T-helper 2 cell treated with Interferon-gamma antibody and Interleukin-4, amounts not matched to agents 5 μg/mL and 100 μg/mL, for 36 hours (primary cell): ENCODE data around the gene ASMTL.
"Not testable (repeated sequence)": the region's sequence is repeated elsewhere in the genome, so short reads cannot be mapped to it uniquely, and the experiment has no call there.

Experiments
- DNase-seq: peaks from one replicate; pipeline ENCODE4 v3.0.0; 2021; ENCODE audit warnings: low spot score
- H3K27ac Mint-ChIP-seq: one replicate; pipeline ENCODE4 v1.8.0; 2021; ENCODE audit warnings: mild to moderate bottlenecking, mixed read lengths
- H3K27me3 Mint-ChIP-seq: one replicate; pipeline ENCODE4 v1.8.0; 2021; ENCODE audit warnings: low read depth, mixed read lengths
- H3K36me3 Mint-ChIP-seq: one replicate; pipeline ENCODE4 v1.8.0; 2021; ENCODE audit warnings: low read depth, mixed read lengths
- H3K4me1 Mint-ChIP-seq: one replicate; pipeline ENCODE4 v1.8.0; 2021; ENCODE audit warnings: low read depth, mixed read lengths
- H3K4me3 Mint-ChIP-seq: one replicate; pipeline ENCODE4 v1.8.0; 2022; ENCODE audit warnings: mild to moderate bottlenecking, moderate library complexity, mixed read lengths
- H3K9me3 Mint-ChIP-seq: one replicate; pipeline ENCODE4 v1.8.0; 2021; ENCODE audit warnings: mixed read lengths

The ASMTL gene

DNA sequence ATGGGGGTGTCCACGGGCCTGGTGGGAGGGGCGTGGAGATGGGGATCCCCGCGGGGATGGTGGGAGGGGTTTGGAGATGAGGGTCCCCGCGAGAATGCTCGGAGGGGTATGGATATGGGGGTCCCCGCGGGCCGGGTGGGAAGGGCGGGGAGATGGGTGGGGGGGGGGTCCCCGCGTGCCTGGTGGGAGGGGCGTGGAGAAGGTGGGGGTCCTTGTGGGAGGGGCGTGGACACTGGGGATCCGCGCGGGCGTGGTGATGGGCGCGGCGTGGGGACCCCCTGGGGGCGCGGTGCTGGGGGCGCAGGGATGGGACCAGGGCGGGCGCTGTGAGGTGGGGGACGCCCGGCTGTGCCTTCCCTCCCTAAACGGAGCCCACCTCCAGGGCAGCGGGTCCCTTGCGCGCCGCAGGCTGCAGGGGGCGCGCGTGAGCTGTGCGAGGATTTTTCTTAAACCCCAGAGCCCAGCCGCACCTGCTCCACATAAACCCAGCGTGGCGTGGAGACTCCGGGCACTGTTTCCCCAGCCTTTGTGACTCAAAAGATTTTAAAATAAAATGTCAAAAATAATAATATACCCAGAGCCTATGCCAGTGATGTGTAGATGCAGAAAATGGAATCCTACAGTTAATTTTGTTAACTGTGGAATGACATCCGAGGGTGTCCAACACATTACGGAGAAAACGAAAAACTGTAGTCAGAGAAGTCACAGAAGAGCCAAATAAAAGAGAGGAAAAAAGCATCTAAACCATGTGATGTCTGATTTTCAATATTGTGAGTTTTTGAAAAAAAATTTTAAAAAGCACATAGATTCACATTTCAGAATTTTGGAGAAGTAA, 1.5 kb upstream of the ASMTL start:
- peak overlapping the region; percentile 47 for H3K27ac Mint-ChIP-seq
- H3K27me3 Mint-ChIP-seq = no peaks in the 10 kb centered on the region
- peaks cover 10% of the 10 kb centered on the region for H3K36me3 Mint-ChIP-seq
- H3K4me3 Mint-ChIP-seq = peak overlapping the region; percentile 65
- peaks cover 21% of the 10 kb centered on the region for H3K4me1 Mint-ChIP-seq
- peaks cover 10% of the 10 kb centered on the region for H3K9me3 Mint-ChIP-seq
- peak; percentile 84 for DNase-seq

DNA sequence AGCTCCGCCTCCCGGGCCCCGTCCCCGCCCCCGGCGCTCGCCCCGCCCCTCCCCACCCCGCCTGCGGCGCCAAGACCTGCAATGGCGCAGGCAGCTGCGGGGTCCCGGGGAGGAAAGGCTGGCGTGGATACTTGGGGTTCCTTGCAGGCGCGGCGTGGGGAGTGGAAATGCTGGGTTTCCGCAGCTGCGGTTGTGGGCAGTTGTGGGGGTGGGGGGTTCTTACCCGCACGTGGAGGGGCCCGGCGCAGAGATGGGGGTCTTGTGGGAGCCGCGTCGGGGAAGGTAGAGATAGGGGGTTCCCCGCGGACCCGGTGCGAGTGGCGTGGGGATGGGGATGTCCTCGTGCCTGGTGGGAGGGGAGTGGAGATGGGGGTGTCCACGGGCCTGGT, 680 bp upstream of the ASMTL start:
- no peak for DNase-seq
- Mint-ChIP-seq H3K27me3 (no peaks in the 10 kb centered on the region), H3K36me3 (peaks cover 17% of the 10 kb centered on the region), H3K4me3 (peak overlapping the region; percentile 86), H3K27ac (peak overlapping the region; percentile 96), H3K4me1 (peaks cover 22% of the 10 kb centered on the region), H3K9me3 (peaks cover 18% of the 10 kb centered on the region)

DNA sequence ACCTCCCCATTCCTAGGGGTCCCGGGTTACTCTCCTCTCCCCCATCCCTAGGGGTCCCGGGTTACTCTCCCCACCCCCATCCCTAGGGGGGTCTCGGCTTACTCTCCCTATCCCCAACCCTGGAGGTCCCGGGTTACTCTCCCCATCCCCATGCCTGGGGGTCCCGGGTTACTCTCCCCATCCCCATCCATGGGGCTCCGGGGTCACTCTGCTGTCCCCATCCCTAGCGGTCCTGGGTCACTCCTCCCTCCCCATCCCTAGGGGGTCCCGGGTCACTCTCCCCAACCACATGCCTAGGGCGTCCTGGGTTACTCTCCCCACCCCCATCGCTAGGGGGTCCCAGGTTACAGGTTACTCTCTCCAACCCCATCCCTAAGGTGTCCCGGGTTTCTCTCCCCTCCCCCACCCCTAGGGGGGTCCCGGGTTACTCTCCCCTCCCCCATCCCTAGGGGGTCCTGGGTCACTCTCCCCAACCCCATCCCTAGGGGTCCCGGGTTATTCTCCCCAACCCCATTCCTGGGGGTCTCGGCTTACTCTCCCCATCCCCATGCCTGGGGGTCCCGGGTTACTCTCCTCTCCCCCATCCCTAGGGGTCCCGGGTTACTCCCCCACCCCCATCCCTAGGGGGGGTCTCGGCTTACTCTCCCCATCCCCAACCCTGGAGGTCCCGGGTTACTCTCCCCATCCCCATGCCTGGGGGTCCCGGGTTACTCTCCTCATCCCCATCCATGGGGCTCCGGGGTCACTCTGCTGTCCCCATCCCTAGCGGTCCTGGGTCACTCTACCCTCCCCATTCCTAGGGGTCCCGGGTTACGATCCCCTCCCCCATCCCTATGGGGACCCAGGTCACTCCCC, 821 bp downstream of the ASMTL start:
- peak overlapping the region; percentile 96 for H3K27ac Mint-ChIP-seq
- H3K27me3 Mint-ChIP-seq = no peaks in the 10 kb centered on the region
- H3K4me3 Mint-ChIP-seq = peak overlapping the region; percentile 77
- DNase-seq = no peak
- peaks cover 25% of the 10 kb centered on the region for H3K4me1 Mint-ChIP-seq
- H3K36me3 Mint-ChIP-seq = peaks cover 32% of the 10 kb centered on the region
- peaks cover 33% of the 10 kb centered on the region for H3K9me3 Mint-ChIP-seq

DNA sequence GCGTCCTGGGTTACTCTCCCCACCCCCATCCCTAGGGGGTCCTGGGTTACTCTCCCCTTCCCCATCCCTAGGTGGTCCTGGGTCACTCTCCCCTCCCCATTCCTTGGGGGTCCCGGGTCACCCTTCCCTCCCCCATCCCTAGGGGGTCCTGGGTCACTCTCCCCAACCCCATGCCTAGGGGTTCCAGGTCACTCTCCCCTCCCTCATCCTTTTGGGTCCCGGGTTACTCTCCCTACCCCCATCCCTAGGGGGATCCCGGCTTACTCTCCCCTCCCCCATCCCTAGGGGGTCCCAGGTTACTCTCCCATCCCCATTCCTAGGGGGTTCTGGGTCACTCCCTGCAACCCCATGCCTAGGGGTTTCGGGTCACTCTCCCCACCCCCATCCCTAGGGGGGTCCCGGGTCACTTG, 1.5 kb downstream of the ASMTL start:
- Mint-ChIP-seq H3K9me3 (peaks cover 36% of the 10 kb centered on the region), H3K4me1 (peaks cover 23% of the 10 kb centered on the region), H3K36me3 (peaks cover 37% of the 10 kb centered on the region), H3K27ac (no peak overlapping the region), H3K27me3 (no peaks in the 10 kb centered on the region), H3K4me3 (peak overlapping the region; percentile 77)
- no peak for DNase-seq

DNA sequence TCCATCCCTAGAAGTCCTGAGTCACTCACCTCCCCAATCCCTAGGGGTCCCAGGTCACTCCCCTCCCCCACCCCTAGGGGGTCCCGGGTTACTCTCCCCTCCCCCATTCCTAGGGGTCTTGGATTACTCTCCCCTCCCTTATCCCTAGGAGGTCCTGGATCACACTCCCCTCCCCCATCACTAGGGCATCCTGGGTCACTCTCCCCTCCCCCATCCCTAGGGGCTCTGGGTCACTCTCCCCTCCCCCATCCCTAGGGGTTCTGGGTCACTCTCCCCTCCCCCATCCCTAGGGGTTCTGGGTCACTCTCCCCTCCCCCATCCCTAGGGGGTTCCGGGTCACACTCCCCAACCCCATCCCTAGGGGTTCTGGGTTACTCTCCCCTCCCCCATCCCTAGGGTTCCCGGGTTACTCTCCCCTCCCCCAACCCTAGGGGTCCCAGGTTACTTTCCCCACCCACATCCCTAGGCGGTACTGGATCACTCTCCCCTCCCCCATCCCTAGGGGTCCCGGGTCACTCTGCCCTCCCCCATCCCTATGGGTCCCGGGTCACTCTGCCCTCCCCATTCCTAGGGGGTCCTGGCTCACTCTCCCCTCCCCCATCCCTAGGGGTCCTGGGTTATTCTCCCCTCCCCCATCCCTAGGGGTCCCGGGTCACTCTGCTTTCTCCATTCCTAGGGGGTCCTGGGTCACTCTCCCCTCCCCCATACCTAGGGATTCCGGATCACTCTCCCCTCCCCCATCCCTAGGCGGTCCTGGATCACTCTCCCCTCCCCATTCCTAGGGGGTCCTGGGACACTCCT, 2.1 kb downstream of the ASMTL start:
- peaks cover 42% of the 10 kb centered on the region for H3K36me3 Mint-ChIP-seq
- no peak overlapping the region for H3K27ac Mint-ChIP-seq
- DNase-seq = no peak
- H3K4me3 Mint-ChIP-seq = no peak overlapping the region
- H3K27me3 Mint-ChIP-seq = no peaks in the 10 kb centered on the region
- peaks cover 18% of the 10 kb centered on the region for H3K4me1 Mint-ChIP-seq
- H3K9me3 Mint-ChIP-seq = peaks cover 42% of the 10 kb centered on the region

DNA sequence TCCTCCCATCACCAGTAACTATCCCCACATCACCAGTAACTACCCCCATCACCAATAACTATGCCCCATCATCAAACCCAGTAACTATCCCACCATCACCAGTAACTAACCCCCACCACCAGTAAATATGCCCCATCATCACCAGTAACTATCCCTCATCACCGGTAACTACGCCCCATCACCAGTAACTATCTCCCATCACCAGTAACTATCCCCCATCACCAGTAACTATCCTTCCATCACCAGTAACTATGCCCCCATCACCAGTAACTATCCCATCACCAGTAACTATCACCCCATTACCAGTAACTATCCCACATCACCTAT, 2.9 kb downstream of the ASMTL start:
- Mint-ChIP-seq H3K36me3 (peaks cover 50% of the 10 kb centered on the region), H3K27me3 (no peaks in the 10 kb centered on the region), H3K4me1 (peaks cover 16% of the 10 kb centered on the region), H3K4me3 (no peak overlapping the region), H3K27ac (no peak overlapping the region), H3K9me3 (peaks cover 48% of the 10 kb centered on the region)
- no peak for DNase-seq

DNA sequence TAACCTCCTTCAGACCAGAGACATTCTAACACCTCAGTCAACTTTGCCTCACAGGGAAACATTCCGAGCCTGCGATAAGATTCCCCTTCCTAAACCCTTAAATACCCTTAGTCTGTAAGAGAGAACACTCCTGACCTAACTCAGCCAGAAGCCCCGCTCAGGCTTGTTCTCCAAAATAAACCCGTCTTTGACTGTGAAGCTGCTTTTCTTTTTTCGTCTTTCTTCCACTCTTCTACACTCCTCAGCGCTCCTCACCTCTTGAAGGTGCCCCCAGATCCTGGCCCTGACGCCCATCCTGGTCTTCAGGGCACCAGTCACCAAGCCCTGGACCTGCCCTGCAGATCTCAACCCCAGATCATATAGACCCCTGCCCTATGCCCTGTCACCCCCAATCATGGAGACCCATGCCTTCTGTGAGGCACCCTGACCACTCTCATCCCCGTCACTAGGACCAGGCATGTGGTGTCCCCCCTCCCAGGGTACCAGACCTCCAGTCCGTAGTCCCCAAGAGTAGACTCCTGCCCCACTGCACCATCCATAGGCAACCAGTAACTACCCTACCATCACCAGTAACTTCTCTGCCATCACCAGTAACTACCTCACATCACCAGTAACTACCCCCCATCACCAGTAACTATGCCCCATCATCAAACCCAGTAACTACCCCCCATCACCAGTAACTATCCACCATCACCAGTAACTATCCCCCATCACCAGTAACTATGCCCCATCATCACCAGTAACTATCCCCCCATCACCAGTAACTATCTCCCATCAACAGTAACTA, 3.5 kb downstream of the ASMTL start:
- H3K27me3 Mint-ChIP-seq = no peaks in the 10 kb centered on the region
- H3K4me3 Mint-ChIP-seq = no peak overlapping the region
- peak overlapping the region; percentile 43 for H3K27ac Mint-ChIP-seq
- no peak for DNase-seq
- peaks cover 56% of the 10 kb centered on the region for H3K36me3 Mint-ChIP-seq
- peaks cover 53% of the 10 kb centered on the region for H3K9me3 Mint-ChIP-seq
- H3K4me1 Mint-ChIP-seq = peaks cover 11% of the 10 kb centered on the region

DNA sequence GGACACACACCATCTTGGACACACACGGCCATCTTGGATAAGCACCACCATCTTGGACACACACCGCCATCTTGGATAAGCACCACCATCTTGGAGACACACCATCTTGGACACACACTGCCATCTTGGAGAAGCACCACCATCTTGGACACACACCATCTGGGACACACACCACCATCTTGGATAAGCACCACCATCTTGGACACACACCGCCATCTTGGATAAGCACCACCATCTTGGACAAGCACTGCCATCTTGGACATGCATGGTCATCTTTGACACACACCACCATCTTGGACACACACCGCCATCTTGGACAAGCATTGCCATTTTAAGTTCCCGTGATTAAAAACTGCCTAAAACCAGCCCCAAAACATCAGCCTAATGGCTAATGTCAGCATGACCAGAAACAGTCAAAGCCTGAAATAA, 4.1 kb downstream of the ASMTL start:
- Mint-ChIP-seq H3K27ac (peak overlapping the region; percentile 43), H3K36me3 (peaks cover 61% of the 10 kb centered on the region), H3K9me3 (peaks cover 57% of the 10 kb centered on the region), H3K4me1 (peaks cover 10% of the 10 kb centered on the region)
- not testable (repeated sequence) for H3K4me3 Mint-ChIP-seq, H3K27me3 Mint-ChIP-seq
- DNase-seq = peak; percentile 1

DNA sequence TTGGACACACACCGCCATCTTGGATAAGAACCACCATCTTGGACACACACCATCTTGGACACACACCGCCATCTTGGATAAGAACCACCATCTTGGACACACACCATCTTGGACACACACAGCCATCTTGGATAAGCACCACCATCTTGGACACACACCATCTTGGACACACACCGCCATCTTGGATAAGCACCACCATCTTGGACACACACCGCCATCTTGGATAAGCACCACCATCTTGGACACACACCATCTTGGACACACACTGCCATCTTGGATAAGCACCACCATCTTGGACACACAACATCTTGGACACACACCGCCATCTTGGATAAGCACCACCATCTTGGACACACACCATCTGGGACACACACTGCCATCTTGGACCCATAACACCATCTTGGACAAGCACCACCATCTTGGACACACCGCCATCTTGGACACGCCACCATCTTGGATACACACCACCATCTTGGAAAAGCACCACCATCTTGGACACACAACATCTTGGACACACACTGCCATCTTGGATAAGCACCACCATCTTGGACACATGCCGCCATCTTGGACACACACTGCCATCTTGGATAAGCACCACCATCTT, 4.6 kb downstream of the ASMTL start:
- peaks cover 10% of the 10 kb centered on the region for H3K4me1 Mint-ChIP-seq
- DNase-seq = peak; percentile 2
- peaks cover 59% of the 10 kb centered on the region for H3K9me3 Mint-ChIP-seq
- peaks cover 64% of the 10 kb centered on the region for H3K36me3 Mint-ChIP-seq
- H3K27ac Mint-ChIP-seq = peak overlapping the region; percentile 43
- not testable (repeated sequence) for H3K27me3 Mint-ChIP-seq, H3K4me3 Mint-ChIP-seq

DNA sequence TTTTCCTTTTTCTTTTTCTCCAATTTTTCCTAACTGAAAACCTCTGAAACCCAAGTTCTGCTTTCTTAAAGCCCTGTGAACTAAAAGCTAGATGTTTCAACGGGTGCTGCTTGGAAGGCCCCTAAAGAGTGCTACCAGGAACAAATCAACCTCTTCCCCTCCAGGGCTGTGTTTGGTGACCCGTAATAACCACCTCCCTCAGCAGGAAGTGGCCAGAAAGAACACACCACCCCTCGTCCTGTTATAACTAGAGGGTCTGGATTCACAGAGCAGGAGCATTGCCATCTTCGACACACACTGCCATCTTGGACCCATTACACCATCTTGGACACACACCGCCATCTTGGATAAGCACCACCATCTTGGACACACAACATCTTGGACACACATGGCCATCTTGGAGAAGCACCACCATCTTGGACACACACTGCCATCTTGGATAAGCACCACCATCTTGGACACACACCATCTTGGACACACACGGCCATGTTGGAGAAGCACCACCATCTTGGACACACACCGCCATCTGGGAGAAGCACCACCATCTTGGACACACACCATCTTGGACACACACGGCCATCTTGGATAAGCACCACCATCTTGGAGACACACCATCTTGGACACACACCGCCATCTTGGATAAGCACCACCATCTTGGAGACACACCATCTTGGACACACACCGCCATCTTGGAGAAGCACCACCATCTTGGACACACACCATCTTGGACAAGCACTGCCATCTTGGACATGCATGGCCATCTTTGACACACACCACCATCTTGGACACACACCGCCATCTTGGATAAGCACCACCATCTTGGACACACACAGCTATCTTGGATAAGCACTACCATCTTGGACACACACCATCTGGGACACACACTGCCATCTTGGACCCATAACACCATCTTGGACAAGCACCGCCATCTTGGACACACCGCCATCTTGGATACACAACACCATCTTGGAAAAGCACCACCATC, 5.4 kb downstream of the ASMTL start:
- H3K36me3 Mint-ChIP-seq = peaks cover 71% of the 10 kb centered on the region
- not testable (repeated sequence) for H3K27me3 Mint-ChIP-seq, H3K4me3 Mint-ChIP-seq
- peaks cover 59% of the 10 kb centered on the region for H3K9me3 Mint-ChIP-seq
- peaks cover 10% of the 10 kb centered on the region for H3K4me1 Mint-ChIP-seq
- peak overlapping the region; percentile 45 for H3K27ac Mint-ChIP-seq
- DNase-seq = peak; percentile 3

DNA sequence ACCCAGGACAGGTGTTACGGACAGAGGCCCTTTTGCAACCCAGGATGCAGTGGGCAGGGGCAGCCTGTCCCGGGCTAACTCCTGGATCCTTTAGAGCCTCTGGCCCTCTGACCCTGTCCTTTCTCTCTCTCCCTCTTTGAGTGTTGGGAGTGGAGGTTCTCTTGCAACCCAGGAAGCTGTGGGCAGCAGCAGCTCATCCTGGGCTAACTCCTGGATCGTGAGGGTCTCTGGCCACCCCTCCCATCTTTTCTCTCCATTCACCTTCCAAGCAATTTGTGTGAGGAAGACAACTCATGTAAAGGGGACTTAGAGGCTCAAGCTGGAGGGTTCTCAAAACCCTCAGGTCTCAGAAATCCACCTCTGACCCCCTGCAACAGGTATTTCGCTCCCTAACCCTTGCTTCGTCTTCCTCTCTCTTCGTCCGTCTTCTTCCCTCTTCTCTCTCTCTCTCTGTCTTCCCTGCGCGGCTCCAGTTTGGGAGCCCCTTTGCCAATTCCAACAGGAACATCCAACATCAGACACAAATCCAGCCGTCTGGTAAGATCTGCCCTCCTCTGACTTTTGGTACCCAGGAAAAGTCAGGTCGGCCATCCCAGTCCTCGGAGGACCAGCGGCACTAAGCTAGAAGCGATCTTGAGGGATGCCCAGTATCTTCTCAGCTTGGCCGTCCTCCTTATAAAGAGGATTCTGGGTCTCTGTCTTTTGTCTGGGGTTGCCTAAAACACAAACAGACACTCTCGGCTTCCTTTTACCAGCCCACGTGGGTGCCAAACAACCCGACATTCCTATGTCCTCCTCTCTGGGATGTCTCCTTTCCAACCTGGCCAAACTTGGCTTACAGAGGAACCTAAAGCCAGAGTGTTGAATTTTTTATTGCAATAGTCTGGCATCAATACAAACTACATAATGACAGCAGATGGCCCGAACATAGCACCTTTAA, 7.9 kb downstream of the ASMTL start:
- peaks cover 8% of the 10 kb centered on the region for H3K4me1 Mint-ChIP-seq
- H3K36me3 Mint-ChIP-seq = peaks cover 76% of the 10 kb centered on the region
- no peaks in the 10 kb centered on the region for H3K27me3 Mint-ChIP-seq
- no peak overlapping the region for H3K4me3 Mint-ChIP-seq
- no peak for DNase-seq
- no peak overlapping the region for H3K27ac Mint-ChIP-seq
- peaks cover 55% of the 10 kb centered on the region for H3K9me3 Mint-ChIP-seq
